ENCODE data around the gene FREY1. TPM values are rescaled to one million over a fixed set of nuclear protein-coding genes. Genes with fewer than 3 reads are reported as not detected.

Gene FREY1
- total and polyA plus RNA-seq, 2 of the 8 experiments (the other 6 are each of a cell fraction or from before 2014, with no cell fraction given) = 0.32 to 1.1 TPM

- TF ChIP-seq TBP (IDR thresholded peaks at IDR 0.05; ENCODE audit: low read depth, low read length) (no peak), CEBPB (IDR thresholded peaks at IDR 0.05; ENCODE audit: low read depth, low read length) (no peak), POLR2A (IDR thresholded peaks at IDR 0.05; ENCODE audit: control extremely low read depth in 1 of 2, low read depth in 2 of 2, low read length in 2 of 2) (no peak), TAF1 (IDR thresholded peaks at IDR 0.05; ENCODE audit: low read depth, low read length) (no peak), CBX5 (IDR thresholded peaks at IDR 0.05; ENCODE audit: low read depth, low read length) (no peak), EGR1 (IDR thresholded peaks at IDR 0.05; ENCODE audit: borderline replicate concordance, low read depth, low read length) (no peak)
These were observed 26.1 kb downstream of the FREY1 start (continued) for GRCh38 chr11:45880772-45881570.
